HEK293 (cell line): Measurements from ENCODE around the gene ZNF687.
A peak's percentile ranks its signal among the peaks of the same experiment; 100 is the strongest.

Source experiments
- BCL11A ChIP-seq: fragments of 450-650 bp; formaldehyde crosslinking; IDR thresholded peaks from 2 replicates; pipeline ENCODE4 v1.5.1; 2016; ENCODE audit warnings: low read depth, missing biosample characterization, missing genetic modification characterization
- BCL11B ChIP-seq: fragments of 450-650 bp; formaldehyde crosslinking; IDR thresholded peaks from 2 replicates; pipeline ENCODE4 v1.5.1; 2016; ENCODE audit warnings: low read depth, missing biosample characterization, missing genetic modification characterization
- GLI2 ChIP-seq: fragments of 450-650 bp; formaldehyde crosslinking; IDR thresholded peaks from 2 replicates; pipeline ENCODE4; 2017; ENCODE audit warnings: missing biosample characterization, missing genetic modification characterization, low read depth, borderline replicate concordance
- GLIS1 ChIP-seq: fragments of 450-650 bp; formaldehyde crosslinking; IDR thresholded peaks from 2 replicates; pipeline ENCODE4 v1.5.1; 2016; ENCODE audit warnings: missing biosample characterization, missing genetic modification characterization
- GLIS2 ChIP-seq: fragments of 450-650 bp; formaldehyde crosslinking; IDR thresholded peaks from 2 replicates; pipeline ENCODE4 v1.5.1; 2016; ENCODE audit warnings: missing biosample characterization, missing genetic modification characterization
- SETDB1 ChIP-seq: IDR thresholded peaks from one replicate; pipeline ENCODE4 v1.6.1; 2017; ENCODE audit warnings: mild to moderate bottlenecking, low read length, moderate library complexity, mixed read lengths; ENCODE audit not compliant: insufficient read length
- SP2 ChIP-seq: fragments of 450-650 bp; formaldehyde crosslinking; IDR thresholded peaks from 2 replicates; pipeline ENCODE4 v1.5.1; 2016; ENCODE audit warnings: missing biosample characterization, missing genetic modification characterization
- SP3 ChIP-seq: fragments of 450-650 bp; formaldehyde crosslinking; IDR thresholded peaks from 2 replicates; pipeline ENCODE4 v1.5.1; 2016; ENCODE audit warnings: missing biosample characterization, missing genetic modification characterization
- SP7 ChIP-seq: fragments of 450-650 bp; formaldehyde crosslinking; IDR thresholded peaks from 2 replicates; pipeline ENCODE4 v1.5.1; 2016; ENCODE audit warnings: missing biosample characterization, missing genetic modification characterization
- ZBTB1 ChIP-seq: fragments of 450-650 bp; formaldehyde crosslinking; IDR thresholded peaks from 2 replicates; pipeline ENCODE4 v1.5.1; 2016; ENCODE audit warnings: missing biosample characterization, missing genetic modification characterization
- ZEB2 ChIP-seq: fragments of 450-650 bp; formaldehyde crosslinking; IDR thresholded peaks from 2 replicates; pipeline ENCODE4 v1.5.1; 2016; ENCODE audit warnings: missing biosample characterization, missing genetic modification characterization
- ZNF157 ChIP-seq: fragments of 450-650 bp; formaldehyde crosslinking; IDR thresholded peaks from 2 replicates; pipeline ENCODE4 v1.5.1; 2016; ENCODE audit warnings: missing biosample characterization, missing genetic modification characterization
- ZNF16 ChIP-seq: fragments of 450-650 bp; formaldehyde crosslinking; IDR thresholded peaks from 2 replicates; pipeline ENCODE4 v1.5.1; 2016; ENCODE audit warnings: low read depth, missing biosample characterization, missing genetic modification characterization
- ZNF223 ChIP-seq: fragments of 450-650 bp; formaldehyde crosslinking; IDR thresholded peaks from 2 replicates; pipeline ENCODE4 v1.5.1; 2016; ENCODE audit warnings: missing biosample characterization, missing genetic modification characterization
- ZNF324 ChIP-seq: fragments of 450-650 bp; formaldehyde crosslinking; IDR thresholded peaks from 2 replicates; pipeline ENCODE4 v1.5.1; 2016; ENCODE audit warnings: missing biosample characterization, missing genetic modification characterization
- ZNF366 ChIP-seq: fragments of 450-650 bp; formaldehyde crosslinking; conservative IDR thresholded peaks from 2 replicates; pipeline ENCODE4 v1.5.1; 2016; ENCODE audit warnings: missing biosample characterization, missing genetic modification characterization
- ZNF423 ChIP-seq: fragments of 450-650 bp; formaldehyde crosslinking; IDR thresholded peaks from 2 replicates; pipeline ENCODE4 v1.5.1; 2016; ENCODE audit warnings: missing biosample characterization, missing genetic modification characterization
- ZNF610 ChIP-seq: fragments of 450-650 bp; formaldehyde crosslinking; IDR thresholded peaks from 2 replicates; pipeline ENCODE4 v1.5.1; 2016; ENCODE audit warnings: missing biosample characterization, missing genetic modification characterization, borderline replicate concordance
- ZSCAN23 ChIP-seq: fragments of 450-650 bp; formaldehyde crosslinking; IDR thresholded peaks from 2 replicates; pipeline ENCODE4 v1.5.1; 2016; ENCODE audit warnings: missing biosample characterization, missing genetic modification characterization
- ZXDB ChIP-seq: fragments of 450-650 bp; formaldehyde crosslinking; IDR thresholded peaks from 2 replicates; pipeline ENCODE4 v1.5.1; 2016; ENCODE audit warnings: missing biosample characterization, missing genetic modification characterization
- TF ChIP-seq, protein P1 (sequence below): fragments of 450-650 bp; formaldehyde crosslinking; IDR thresholded peaks from 2 replicates; pipeline ENCODE4 v1.5.1; 2016; ENCODE audit warnings: missing biosample characterization, missing genetic modification characterization
- TF ChIP-seq, protein P2 (sequence below): sonication (generic); formaldehyde crosslinking; IDR thresholded peaks from 2 replicates; pipeline ENCODE4 v1.8.1; 2022; ENCODE audit warnings: mild to moderate bottlenecking, moderate library complexity, missing genetic modification reagents
- TF ChIP-seq, protein P3 (sequence below): fragments of 450-650 bp; formaldehyde crosslinking; IDR thresholded peaks from 2 replicates; pipeline ENCODE4 v1.5.1; 2016; ENCODE audit warnings: missing biosample characterization, missing genetic modification characterization
- TF ChIP-seq, protein P4 (sequence below): fragments of 450-650 bp; formaldehyde crosslinking; IDR thresholded peaks from 2 replicates; pipeline ENCODE4 v1.5.1; 2017; ENCODE audit warnings: missing biosample characterization, mild to moderate bottlenecking, missing genetic modification characterization, moderate library complexity
- TF ChIP-seq, protein P5 (sequence below): fragments of 450-650 bp; formaldehyde crosslinking; IDR thresholded peaks from 2 replicates; pipeline ENCODE4 v1.5.1; 2016; ENCODE audit warnings: missing biosample characterization, missing genetic modification characterization
- TF ChIP-seq, protein P6 (sequence below): fragments of 450-650 bp; formaldehyde crosslinking; IDR thresholded peaks from 2 replicates; pipeline ENCODE4 v1.5.1; 2017; ENCODE audit warnings: missing biosample characterization, missing genetic modification characterization

Gene ZNF687

DNA sequence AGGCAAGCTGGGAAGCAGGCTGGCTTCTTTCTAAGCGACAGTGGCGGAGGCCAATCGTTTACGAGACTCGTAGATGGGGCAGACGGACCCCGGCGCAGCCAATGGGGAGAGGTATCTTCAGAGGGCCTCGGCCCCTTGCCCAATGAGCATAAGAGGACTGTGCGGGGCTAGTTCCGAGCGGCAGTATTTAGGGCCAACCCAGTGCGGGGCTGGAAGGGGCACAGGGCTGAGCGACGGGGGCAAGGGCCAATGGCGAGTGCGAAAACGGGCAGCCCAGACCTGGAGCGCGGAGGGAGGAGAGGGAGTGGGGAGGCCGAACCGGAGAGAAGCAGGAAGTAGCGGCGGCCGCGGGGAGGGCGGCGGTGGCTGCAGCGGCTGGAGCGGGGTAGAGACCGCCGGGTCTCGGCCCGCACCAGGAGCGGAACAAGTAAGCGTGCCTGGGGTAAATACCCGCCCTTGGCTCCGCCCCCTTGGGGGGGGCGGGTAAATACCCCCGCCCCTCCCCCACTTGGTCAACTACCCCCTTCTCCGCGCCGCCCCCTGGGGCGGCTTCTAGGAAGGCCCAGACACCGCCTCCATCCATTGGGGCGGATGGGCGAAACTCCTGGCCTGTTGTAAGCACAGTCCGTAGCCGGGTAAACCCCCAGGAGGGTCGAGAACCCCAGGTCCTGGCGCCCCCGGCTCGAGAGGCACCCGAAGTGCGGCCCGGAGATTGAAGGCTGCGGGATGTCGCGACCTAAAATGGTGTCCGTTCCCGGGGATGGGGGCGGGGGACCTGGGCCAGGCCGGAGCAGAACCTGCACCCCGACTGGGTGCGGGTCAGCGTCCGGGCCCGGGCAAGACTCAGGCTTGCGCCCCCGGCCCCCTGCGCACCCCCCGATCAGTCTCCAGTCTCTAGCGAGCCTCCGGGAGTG lies at the start of gene ZNF687 (continued):
- TF ChIP-seq, protein P1, sequence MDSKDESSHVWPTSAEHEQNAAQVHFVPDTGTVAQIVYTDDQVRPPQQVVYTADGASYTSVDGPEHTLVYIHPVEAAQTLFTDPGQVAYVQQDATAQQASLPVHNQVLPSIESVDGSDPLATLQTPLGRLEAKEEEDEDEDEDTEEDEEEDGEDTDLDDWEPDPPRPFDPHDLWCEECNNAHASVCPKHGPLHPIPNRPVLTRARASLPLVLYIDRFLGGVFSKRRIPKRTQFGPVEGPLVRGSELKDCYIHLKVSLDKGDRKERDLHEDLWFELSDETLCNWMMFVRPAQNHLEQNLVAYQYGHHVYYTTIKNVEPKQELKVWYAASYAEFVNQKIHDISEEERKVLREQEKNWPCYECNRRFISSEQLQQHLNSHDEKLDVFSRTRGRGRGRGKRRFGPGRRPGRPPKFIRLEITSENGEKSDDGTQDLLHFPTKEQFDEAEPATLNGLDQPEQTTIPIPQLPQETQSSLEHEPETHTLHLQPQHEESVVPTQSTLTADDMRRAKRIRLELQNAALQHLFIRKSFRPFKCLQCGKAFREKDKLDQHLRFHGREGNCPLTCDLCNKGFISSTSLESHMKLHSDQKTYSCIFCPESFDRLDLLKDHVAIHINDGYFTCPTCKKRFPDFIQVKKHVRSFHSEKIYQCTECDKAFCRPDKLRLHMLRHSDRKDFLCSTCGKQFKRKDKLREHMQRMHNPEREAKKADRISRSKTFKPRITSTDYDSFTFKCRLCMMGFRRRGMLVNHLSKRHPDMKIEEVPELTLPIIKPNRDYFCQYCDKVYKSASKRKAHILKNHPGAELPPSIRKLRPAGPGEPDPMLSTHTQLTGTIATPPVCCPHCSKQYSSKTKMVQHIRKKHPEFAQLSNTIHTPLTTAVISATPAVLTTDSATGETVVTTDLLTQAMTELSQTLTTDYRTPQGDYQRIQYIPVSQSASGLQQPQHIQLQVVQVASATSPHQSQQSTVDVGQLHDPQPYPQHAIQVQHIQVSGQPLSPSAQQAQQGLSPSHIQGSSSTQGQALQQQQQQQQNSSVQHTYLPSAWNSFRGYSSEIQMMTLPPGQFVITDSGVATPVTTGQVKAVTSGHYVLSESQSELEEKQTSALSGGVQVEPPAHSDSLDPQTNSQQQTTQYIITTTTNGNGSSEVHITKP (tag by site-specific recombination): peak; percentile 93
- TF ChIP-seq ZNF610 (tag by site-specific recombination): peak; percentile 58
- peak; percentile 28; the same call in 1 of the 2 replicates for TF ChIP-seq ZSCAN23
- TF ChIP-seq ZNF157: no peak
- TF ChIP-seq BCL11B (tag by site-specific recombination): peak; percentile 94
- peak; percentile 98 for TF ChIP-seq ZBTB1
- TF ChIP-seq ZNF223: no peak
- peak; percentile 66; the same call in 1 of the 2 replicates for TF ChIP-seq ZNF366 (tag by site-specific recombination)
- TF ChIP-seq SP3: peak; percentile 99
- TF ChIP-seq ZXDB (tag by site-specific recombination): peak; percentile 87
- peak; percentile 73 for TF ChIP-seq GLIS1 (tag by site-specific recombination)
- TF ChIP-seq, protein P2, sequence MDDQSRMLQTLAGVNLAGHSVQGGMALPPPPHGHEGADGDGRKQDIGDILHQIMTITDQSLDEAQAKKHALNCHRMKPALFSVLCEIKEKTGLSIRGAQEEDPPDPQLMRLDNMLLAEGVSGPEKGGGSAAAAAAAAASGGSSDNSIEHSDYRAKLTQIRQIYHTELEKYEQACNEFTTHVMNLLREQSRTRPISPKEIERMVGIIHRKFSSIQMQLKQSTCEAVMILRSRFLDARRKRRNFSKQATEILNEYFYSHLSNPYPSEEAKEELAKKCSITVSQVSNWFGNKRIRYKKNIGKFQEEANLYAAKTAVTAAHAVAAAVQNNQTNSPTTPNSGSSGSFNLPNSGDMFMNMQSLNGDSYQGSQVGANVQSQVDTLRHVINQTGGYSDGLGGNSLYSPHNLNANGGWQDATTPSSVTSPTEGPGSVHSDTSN: peak; percentile 100
- TF ChIP-seq SP7 (tag by site-specific recombination): peak; percentile 26; the same call in 1 of the 2 replicates
- TF ChIP-seq, protein P3, sequence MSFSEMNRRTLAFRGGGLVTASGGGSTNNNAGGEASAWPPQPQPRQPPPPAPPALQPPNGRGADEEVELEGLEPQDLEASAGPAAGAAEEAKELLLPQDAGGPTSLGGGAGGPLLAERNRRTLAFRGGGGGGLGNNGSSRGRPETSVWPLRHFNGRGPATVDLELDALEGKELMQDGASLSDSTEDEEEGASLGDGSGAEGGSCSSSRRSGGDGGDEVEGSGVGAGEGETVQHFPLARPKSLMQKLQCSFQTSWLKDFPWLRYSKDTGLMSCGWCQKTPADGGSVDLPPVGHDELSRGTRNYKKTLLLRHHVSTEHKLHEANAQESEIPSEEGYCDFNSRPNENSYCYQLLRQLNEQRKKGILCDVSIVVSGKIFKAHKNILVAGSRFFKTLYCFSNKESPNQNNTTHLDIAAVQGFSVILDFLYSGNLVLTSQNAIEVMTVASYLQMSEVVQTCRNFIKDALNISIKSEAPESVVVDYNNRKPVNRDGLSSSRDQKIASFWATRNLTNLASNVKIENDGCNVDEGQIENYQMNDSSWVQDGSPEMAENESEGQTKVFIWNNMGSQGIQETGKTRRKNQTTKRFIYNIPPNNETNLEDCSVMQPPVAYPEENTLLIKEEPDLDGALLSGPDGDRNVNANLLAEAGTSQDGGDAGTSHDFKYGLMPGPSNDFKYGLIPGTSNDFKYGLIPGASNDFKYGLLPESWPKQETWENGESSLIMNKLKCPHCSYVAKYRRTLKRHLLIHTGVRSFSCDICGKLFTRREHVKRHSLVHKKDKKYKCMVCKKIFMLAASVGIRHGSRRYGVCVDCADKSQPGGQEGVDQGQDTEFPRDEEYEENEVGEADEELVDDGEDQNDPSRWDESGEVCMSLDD (tag by site-specific recombination): peak; percentile 83
- TF ChIP-seq, protein P4, sequence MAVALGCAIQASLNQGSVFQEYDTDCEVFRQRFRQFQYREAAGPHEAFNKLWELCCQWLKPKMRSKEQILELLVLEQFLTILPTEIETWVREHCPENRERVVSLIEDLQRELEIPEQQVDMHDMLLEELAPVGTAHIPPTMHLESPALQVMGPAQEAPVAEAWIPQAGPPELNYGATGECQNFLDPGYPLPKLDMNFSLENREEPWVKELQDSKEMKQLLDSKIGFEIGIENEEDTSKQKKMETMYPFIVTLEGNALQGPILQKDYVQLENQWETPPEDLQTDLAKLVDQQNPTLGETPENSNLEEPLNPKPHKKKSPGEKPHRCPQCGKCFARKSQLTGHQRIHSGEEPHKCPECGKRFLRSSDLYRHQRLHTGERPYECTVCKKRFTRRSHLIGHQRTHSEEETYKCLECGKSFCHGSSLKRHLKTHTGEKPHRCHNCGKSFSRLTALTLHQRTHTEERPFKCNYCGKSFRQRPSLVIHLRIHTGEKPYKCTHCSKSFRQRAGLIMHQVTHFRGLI (tag by site-specific recombination): 0 out of 2 replicates have a peak, but pooled peaks have one; percentile 36
- TF ChIP-seq BCL11A: peak; percentile 53; the same call in 1 of the 2 replicates
- no peak for TF ChIP-seq SETDB1
- TF ChIP-seq, protein P5, sequence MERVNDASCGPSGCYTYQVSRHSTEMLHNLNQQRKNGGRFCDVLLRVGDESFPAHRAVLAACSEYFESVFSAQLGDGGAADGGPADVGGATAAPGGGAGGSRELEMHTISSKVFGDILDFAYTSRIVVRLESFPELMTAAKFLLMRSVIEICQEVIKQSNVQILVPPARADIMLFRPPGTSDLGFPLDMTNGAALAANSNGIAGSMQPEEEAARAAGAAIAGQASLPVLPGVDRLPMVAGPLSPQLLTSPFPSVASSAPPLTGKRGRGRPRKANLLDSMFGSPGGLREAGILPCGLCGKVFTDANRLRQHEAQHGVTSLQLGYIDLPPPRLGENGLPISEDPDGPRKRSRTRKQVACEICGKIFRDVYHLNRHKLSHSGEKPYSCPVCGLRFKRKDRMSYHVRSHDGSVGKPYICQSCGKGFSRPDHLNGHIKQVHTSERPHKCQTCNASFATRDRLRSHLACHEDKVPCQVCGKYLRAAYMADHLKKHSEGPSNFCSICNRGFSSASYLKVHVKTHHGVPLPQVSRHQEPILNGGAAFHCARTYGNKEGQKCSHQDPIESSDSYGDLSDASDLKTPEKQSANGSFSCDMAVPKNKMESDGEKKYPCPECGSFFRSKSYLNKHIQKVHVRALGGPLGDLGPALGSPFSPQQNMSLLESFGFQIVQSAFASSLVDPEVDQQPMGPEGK (tag by site-specific recombination): peak; percentile 97
- peak; percentile 99 for TF ChIP-seq SP2 (tag by site-specific recombination)
- no peak for TF ChIP-seq GLI2 (tag by site-specific recombination)
- peak; percentile 92 for TF ChIP-seq GLIS2 (tag by site-specific recombination)
- TF ChIP-seq ZNF324: peak; percentile 82
- TF ChIP-seq ZEB2 (tag by site-specific recombination): peak; percentile 67
- 0 out of 2 replicates have a peak, but pooled peaks have one; percentile 41 for TF ChIP-seq ZNF423 (tag by site-specific recombination)
- TF ChIP-seq, protein P6, sequence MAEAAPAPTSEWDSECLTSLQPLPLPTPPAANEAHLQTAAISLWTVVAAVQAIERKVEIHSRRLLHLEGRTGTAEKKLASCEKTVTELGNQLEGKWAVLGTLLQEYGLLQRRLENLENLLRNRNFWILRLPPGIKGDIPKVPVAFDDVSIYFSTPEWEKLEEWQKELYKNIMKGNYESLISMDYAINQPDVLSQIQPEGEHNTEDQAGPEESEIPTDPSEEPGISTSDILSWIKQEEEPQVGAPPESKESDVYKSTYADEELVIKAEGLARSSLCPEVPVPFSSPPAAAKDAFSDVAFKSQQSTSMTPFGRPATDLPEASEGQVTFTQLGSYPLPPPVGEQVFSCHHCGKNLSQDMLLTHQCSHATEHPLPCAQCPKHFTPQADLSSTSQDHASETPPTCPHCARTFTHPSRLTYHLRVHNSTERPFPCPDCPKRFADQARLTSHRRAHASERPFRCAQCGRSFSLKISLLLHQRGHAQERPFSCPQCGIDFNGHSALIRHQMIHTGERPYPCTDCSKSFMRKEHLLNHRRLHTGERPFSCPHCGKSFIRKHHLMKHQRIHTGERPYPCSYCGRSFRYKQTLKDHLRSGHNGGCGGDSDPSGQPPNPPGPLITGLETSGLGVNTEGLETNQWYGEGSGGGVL (tag by site-specific recombination): peak; percentile 94
- TF ChIP-seq ZNF16 (tag by site-specific recombination): no peak
